ENCODE data around the gene PLPP7.

Gene PLPP7

DNA sequence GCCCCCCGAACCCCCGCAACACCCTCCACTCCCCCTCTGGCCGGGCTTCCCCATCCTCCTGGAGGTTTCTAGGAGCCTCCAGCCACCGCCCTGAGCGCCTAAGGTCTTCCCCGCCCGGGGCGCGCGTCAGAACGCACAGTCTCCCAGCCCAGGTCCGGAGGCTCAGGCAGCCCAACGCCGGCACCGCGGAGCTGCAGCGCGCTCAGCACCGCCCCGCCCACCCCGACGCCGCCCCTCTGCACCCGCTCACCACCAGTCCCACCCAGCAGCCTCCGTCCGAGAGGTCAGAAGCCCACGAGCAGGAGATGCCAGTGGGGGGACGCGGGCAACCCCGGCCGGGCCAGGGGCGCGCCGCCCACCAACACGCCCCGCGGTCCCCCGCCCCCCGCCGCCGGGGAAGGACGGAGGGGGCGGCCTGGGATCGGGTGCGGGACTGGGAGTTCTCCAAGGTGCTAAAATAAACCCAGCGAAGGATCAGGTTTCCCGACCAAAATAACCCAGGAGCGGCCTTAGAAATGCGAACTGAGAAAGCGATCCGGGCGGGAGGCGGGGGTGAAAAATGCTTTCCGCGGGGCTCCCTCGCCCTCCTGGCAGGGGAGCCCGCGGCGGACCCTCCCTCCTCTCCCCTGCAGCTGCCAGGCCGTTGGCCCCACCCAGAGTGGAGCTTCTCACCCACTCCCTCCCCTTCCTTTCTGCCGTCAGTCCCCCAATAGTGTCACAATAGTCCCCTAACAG lies 6.7 kb upstream of the PLPP7 start:
- DNase-seq: no peak

DNA sequence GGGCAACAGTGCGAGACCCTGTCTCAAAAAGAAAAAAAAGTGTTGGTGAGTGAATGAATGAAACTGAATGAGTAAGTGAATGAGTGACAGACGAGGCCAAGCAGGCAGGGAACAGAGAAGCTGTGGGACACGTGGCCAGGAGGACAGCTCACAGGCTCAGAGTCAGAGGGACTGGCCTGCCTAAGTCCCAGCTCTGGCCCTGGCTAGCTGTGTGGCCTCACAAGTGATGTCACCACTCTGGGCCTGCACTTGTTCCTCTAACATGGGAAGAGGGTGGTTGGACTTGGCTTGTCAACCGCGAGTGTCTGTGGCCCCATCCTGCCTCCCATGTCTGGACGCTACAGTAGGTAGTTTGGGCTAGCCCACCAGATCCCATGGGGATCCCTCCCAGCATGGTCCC lies 4.7 kb upstream of the PLPP7 start:
- DNase-seq: no peak

DNA sequence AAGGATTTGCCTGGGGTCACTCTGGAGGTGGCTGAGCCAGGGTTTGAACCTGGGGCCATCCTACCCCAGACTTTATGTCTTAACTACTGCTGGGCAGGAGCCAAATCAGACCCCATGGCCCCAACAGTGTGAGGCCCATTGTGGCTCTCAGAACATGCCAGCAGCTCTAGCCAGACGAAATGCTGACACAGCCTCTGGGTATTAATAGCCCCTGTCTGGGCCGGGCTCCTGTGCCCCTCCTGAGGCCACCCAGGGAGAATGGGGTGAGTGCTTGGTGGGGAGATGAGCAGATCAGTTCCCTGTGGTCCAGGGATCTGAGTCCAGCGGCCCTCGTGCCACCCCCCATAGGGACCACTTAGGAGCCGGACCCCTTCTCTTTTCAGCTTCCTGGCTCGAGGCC lies 2.2 kb upstream of the PLPP7 start:
- no peak for DNase-seq

DNA sequence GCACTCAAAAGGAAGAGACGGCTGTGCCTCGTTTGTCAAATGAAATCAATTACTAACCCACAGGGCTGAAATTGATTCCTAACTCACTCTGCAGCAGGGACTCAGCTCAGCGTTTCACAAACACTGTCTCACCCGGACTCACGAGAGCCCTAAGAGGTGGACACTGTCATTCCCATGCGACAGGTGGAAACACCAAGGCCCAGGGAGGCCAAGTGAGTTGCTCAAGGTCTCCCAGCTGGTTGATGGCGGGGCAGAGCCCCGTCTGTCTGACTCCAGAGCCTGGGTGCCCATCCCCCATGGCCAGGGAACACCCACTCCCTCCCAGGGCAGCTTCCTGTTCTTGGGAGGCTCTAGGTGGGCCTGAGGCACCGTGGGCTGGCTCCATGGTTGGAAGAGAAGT lies 1.3 kb upstream of the PLPP7 start:
- DNase-seq: no peak

DNA sequence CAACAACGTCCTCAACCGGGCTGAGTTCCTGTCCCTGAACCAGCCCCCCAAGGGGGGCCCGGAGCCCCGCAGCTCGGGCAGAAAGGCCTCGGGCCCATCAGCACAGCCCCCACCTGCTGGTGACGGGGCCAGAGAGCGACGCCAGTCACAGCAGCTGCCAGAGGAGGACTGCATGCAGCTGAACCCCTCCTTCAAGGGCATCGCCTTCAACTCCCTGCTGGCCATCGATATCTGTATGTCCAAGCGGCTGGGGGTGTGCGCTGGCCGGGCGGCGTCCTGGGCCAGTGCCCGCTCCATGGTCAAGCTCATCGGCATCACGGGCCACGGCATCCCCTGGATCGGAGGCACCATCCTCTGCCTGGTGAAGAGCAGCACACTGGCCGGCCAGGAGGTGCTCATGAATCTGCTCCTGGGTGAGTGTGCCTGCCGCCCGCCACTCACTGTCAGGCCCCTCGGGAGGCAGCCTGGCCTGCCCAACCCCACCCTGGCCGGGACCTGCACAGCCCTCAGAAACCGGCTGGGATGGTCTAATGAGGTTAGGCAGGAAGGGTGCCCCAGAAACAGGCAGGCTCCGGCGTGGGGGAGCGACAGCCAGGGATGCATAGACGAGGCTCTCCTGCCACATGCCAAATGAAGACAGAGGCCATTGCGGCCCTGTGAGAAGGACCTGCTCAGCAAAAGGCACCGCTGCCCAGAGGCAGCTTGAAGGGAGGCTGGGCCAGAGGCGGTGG lies 678 bp downstream of the PLPP7 start:
- no peak for DNase-seq

DNA sequence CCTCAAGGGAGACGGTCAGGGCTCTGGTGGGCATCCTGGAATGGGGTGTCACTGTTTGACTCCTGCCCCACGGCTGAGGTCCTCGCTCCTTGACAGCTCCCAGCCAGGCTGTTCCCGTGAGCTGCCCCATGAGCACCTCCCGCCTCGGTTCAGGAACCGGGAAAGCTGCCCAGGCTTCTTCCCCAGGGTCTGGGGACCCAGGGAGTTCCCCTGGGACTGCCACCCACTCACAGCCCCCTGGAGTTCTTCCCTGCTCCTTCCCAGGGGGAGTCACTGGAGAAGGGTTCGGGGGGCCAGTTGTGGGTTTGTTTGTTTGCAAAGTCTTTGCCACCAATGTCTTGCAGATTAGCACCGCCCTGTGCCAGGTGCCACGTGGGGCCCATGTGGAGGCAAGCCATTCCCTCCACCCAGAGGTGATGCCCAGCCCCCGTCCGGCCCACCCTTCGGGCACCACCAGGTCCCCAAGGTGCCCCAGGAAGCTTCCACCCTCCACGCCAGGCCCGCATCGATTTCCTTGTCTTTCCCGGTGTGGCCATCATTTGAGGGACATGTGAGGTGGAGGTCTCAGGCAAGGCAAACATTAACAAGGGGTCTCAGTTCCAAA lies 1.3 kb downstream of the PLPP7 start:
- no peak for DNase-seq

DNA sequence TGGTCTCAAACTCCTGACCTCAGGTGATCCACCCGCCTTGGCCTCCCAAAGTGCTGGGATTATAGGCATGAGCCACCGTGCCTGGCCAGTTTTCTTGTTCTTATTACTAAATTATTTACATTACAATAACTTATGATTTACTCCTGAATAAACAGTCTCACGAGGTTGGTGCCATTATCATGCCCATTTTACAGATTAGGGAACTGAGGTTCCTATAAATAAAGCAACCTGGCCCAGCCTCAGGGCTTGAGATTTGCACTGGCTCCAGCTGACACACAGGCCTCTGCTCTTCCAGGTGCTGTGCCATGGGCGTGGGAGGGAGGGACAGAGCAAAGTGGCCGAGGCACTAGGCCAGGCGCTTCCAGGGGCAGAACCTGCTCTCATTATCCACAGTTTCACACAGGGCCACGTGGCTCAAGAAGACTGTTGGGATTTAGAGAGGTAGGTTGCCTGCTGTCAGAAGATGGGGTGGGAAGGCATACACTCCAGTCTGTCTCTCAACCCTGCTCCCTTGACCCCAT lies 2.3 kb downstream of the PLPP7 start:
- no peak for DNase-seq

DNA sequence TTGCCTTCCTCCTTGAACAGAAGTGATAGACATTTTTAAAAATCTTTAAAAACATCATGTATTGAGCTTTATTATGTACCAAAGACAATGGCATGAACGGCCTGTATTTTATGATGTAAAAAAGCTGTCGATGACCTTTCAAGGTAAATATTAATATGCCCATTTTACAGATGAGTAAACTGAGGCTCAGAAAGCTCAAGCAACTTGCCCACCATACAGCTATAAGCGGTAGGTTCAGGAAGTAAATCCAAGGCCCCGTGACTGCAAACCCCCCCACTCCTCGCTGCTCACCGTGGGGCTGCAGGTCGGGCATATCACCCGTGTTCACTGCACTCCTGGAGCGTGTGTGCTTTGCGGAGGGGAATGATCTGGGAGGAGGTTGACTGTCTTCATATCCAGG lies 3.4 kb downstream of the PLPP7 start:
- DNase-seq: no peak

DNA sequence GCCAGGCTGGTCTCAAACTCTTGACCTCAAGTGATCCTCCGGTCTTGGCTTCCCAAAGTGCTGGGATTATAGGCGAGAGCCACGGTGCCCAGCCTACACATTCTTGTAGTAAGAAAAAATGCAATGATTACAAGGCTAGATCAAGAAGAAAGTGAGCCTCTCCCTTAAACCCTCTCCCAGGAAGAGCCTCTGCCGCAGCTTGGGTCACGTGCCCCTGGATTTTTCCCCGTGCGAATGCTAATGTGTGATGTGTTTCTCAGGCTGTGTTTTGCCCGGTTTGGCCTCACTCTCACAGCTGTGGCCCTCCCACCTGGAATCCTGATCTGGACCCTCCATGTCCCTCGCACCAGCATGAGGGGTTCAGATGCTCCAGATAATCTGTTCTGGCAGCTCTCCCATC lies 6.9 kb downstream of the PLPP7 start:
- no peak for DNase-seq

DNA sequence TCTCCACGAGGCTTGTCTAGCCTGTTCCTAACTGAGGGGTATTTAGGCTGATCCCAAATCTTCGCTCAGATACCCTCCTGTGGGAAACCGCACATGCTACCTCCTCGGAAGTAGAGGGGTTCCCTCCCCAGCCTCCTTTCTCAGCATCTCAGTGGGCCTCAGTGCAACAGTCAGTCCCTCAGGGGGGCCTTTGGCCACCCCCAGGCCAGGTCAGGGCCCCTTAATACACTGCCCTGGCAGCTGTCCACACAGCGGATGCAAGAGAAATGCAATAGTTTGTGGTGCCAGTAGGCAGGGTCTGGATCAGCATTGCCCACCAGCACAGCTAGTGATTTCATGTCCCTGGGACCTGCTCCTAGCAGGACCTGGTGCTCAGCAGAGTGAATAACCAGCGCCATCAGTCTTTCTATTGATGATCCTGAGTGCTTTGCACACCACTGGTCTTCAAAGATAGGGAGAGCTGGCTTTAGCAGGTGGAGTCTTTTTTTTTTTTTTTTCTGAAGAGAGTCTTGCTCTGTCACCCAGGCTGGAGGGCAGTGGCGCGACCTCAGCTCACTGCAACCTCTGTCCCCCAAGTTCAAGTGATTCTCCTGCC lies 7.5 kb downstream of the PLPP7 start:
- no peak for DNase-seq

DNA sequence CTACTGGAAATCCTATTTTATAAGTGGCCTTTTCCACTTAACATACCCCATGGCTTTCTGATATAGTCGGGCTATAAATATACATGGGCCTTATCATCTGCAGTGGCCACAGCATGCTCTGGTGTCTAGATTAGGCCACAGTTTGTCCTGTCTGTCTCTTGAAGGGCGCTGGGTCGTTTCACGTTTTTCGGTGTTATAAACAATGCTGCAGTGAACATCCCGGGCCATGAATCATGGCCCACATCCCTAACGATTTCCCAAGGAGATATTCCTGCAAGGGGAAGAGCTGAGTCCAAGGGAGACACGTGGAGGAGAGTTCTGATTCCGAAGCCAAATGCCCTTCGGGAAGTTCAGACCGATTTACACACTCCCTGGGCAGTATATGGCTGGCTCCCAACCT lies 8.4 kb downstream of the PLPP7 start:
- DNase-seq: no peak

DNA sequence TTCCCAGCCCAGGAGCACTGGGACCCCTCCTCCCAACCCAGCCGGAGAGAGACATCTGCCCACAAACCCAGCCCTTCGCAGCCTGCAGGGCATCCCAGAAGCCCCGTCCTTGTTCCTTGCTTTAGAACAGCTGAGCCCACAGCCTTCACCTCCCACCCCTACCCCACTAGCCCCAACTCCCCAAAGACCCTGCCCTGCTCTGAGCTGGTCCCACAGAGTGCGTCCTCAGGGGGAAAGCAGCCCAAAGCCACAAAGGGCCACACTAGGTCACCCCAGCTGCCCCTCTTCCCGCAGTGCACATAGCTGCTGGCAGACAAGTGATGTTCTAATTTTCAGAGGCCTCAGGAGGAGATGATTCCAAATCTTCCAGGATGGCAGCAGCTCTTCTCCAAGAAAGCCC lies 8.8 kb downstream of the PLPP7 start:
- no peak for DNase-seq

DNA sequence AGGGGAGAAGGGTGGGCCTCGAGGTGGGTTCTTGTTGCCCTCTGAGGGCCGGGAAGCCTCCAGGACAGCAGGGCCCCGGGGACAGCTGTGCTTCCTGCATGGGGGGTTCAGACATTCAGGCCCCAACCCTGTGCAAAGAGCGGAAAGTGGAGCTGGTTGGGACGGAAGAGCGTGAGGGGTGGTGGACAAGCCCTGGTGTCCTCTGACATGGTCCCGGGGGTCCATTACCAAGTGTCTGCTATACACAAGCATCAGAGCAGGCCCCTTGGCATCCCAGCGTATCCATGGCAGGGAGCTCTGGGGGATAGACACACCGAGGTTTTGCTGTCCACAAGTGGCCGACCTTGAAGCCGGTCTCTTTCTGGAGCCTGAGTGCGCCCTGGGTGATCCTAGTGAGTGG lies 9.3 kb downstream of the PLPP7 start:
- DNase-seq: no peak

DNA sequence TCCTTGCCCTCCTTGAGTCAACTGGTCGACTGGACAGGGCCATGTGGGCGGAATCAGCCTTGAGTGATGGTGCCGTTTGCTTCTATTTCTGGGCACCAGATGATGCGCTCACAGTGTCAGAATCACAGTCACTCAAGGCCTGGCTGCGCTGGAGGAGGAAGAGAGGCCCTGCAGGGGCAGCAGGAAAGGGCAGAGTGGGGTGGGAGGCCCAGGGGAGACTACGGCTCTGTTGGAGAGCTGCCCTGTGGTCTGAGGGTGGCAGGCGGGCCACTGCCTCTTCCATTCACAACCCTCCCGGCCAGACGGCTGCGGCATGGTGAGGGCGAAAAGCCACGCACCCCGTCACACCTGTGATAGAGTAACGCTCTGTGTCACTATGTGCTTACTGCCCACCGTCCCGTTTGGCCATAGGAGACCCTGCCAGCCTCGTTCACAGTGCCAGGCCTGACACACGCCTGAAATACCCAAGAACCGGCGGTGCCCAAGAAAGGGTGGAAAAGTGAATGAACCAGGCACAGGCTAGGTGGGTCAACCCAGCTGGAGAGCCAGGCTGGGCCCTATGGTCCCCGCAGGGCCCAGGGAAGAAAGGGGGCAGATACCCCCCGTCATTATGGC lies 9.9 kb downstream of the PLPP7 start:
- DNase-seq: no peak

DNA sequence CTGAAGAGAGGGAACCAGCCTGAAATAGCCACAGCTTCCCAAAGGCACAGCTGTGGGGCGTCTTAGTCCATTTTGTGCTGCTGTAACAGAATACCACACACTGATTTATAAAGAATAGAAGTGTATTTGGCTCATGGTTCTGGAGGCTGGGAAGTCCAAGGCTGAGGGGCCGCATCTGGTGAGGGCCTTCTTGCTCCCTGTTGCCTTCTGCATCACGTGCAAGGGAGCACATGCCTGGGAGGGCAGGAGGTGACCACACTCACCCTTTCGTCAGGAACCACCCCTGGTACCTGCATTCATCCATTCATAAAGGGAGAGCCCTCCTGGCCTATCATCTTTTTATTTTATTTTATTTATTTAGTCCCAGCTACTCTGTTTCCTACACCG lies 10.4 kb downstream of the PLPP7 start:
- DNase-seq: no peak

DNA sequence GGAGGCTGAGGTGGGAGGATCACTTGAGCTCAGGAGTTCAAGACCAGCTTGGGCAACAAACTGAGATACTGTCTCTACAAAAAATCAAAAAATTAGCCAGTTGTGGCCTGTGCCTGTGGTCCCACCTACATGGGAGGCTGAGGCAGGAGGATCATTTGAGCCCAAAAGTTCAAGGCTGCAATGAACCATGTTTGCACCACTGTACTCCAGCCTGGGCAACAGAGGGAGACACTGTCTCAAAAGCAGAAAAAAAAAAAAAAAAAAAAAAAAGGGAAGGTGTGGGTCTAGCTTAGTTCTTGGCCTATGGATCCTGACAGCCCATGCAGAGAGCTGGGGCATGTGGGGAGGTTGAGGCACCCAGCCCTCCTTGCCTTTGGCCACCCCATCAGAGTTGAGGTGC lies 10.9 kb downstream of the PLPP7 start:
- no peak for DNase-seq

DNA sequence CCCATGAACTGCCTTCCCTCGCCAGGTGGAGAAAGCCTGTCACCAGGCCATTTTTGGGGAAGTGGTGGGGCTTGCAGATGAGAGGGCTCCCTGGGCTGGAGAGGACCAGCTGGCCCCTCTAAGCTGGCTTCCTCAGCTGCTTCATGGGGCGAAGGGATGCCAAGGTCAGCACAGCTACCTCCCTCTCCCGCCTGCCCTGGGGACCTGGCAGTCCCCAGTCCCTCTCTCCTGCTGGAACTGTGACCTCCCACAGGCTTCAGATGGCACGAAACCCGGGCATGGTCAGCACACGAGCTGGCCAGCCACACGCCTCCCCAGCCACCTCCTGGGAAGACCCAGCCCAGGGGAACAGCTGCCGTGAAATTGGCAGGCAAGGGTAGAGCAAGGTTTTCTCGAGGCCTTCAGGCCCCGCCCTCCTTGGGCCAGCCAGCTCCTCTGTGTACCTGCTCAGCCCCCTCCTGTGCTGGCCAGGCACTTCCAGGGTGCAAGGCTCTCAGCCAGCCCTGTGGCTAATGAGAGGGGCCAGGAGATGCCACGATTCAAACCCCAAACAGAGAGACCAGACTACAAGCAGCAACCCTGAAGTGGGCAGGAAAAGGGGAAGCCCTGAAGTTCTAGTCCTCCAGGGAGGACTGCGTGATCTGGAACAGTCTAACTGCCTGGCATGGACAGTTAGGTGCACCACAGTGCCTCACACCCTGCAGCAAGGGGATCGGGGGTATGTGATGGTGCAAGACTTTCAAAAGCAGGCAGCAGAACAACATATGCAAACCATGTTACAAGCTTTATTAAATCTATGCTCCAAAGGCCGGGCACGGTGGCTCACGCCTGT lies 12.9 kb downstream of the PLPP7 start:
- DNase-seq: no peak

DNA sequence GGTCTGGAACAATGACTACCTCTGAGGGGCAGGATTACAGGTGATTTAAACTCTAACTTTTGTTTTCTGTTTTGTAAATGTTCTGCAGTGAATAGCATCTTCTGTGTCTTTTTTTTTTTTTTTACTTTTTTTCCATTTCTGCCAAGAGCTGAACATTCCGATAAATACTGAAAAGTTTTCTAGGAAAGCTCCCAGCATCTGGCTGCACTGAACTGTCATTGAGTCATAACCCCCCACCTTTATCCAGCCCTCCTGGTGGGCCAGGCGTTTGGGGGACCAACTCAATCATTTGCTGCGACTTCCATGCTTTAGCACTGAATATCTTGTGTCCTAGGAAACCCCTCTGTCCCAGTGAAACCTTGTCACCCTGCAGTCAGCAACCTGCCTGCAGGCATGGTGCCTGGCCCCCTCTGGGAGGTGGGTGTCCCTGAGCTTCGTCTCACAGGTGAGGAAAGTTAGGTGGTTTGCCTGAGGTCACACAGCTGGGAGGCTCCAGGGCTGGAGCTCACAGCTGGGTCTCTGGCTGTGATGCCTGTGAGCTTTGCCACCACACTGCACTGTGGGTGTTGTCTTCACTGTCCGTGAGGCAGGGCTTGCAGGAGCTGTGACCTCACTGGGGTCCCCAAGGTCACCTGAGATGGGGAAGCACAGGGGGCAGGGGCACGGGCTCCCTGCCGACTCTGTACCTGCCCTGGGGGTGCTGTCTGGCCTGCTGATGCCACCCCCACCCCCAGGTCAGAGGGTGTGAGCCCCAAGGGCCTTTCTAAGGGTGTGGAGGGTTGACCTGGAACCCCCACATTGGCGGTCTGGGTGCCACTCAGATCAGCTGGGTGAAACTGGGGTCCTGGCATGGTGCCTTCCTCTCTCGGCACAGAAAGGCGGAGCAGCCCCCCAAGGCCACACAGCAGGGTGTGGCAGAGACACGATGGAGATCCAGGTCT lies 14.1 kb downstream of the PLPP7 start:
- no peak for DNase-seq

DNA sequence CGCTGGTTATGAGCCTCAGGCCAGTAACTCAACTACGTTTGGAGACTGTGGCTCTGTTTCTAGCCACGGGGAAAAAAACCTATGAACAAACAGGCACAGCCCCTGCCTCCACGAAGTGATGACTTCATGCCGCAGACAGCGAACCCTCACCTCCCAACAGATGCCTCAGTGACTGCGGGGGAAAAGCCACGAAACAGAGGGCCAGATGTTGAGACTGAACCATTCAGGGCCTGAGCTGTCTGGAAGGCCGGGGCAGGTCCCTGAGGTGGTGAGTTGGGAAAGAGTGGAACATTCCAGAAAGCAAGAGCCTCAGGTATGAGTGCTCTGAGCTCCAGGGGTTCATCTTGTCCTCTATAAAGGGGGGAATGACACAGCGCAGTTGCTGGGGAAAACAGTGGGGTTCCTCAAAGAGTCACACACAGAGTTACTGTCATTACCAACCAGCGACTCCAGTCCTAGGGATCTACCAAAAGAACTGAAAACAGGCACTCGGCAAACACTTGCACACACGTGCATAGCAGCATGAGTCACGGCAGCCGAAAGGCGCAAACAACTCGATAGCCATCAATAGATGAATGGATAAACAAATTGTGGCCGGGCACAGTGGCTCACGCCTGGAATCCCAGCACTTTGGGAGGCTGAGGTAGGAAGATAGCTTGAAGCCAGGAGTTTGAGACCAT lies 15.3 kb downstream of the PLPP7 start:
- no peak for DNase-seq

DNA sequence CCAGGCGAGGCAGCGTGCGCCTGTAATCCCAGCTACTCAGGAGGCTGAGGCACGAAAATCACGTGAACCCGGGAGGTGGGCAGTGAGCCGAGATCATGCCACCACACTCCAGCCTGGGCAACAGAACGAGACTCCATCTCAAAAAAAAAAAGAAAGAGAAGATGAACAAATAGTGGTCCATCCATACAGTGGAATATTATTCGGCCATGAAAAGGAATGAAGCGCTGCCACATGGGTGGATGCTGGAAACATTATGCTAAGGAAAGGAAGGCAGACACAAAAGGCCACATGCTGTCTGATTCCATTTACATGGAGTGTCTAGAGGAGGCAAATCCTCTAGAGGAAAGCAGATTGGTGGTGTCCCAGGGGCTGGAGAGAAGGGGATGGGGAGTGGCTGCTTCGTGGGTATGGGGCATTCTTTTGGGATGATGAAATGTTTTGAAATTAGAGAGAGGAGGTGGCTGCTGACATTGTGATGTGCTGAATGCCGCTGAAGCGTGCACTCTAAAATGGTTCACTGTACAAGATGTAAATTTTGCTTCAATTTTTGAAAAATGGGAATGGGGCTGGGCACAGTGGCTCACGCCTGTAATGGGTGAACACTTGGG lies 17.0 kb downstream of the PLPP7 start:
- DNase-seq: no peak

Measured in GDM1 (cell line).